Measurements from ENCODE around the gene ZNF814.

Gene ZNF814

GRCh38 chr19:57818378-57818777 is 70.5 kb downstream of the ZNF814 start (continued):
- TF ChIP-seq HOXA7 (CRISPR knock-in tag; IDR thresholded peaks at IDR 0.05; ENCODE audit: borderline replicate concordance) = no peak
- TF ChIP-seq EGR2 (tag by site-specific recombination; IDR thresholded peaks at IDR 0.05; ENCODE audit: low read depth) = no peak
- no peak for TF ChIP-seq ZNF701 (tag by site-specific recombination; IDR thresholded peaks at IDR 0.05)
- TF ChIP-seq FEZF1 (tag by site-specific recombination; IDR thresholded peaks at IDR 0.05) = no peak

- ChIA-PET CTCF (no interaction called here), POLR2A (no interaction called here)
- H3K4me3 ChIP-seq (ENCODE audit: low read depth, low read length) = no peak overlapping the region
- no peak overlapping the region for H3K27ac ChIP-seq (ENCODE audit: extremely low read depth, low read depth, low read length)
- H3K9me3 ChIP-seq (ENCODE audit: control insufficient read depth, insufficient read depth, low read depth, low read length) = no peaks in the 10 kb centered on the region
- peaks cover 2% of the 10 kb centered on the region; the same call in 1 of the 2 replicates for H3K4me1 ChIP-seq (ENCODE audit: control insufficient read depth, insufficient read depth, low read length)
- peaks cover 7 to 20% of the 10 kb centered on the region in 2 experiments; a peak in 2 of 3 replicates for H3K36me3 ChIP-seq (ENCODE audit: control insufficient read depth in 2 of 2, insufficient read depth in 1 of 2, low read length in 2 of 2)
- TF ChIP-seq ZNF184 (tag by site-specific recombination; IDR thresholded peaks at IDR 0.05) (no peak), EGR2 (tag by site-specific recombination; IDR thresholded peaks at IDR 0.05; ENCODE audit: low read depth) (no peak), ZNF37A (tag by site-specific recombination; IDR thresholded peaks at IDR 0.05) (no peak), GLIS1 (tag by site-specific recombination; IDR thresholded peaks at IDR 0.05) (no peak), PRDM2 (tag by site-specific recombination; IDR thresholded peaks at IDR 0.05; ENCODE audit: borderline replicate concordance) (no peak), ZBTB44 (tag by site-specific recombination; IDR thresholded peaks at IDR 0.05) (no peak), MEIS1 (CRISPR knock-in tag; IDR thresholded peaks at IDR 0.05; ENCODE audit: borderline replicate concordance) (no peak), ZNF677 (tag by site-specific recombination; IDR thresholded peaks at IDR 0.05) (no peak), ZNF140 (tag by site-specific recombination; IDR thresholded peaks at IDR 0.05) (no peak), KLF1 (tag by site-specific recombination; IDR thresholded peaks at IDR 0.05) (no peak), ZBTB17 (tag by site-specific recombination; IDR thresholded peaks at IDR 0.05) (no peak), ZNF768 (tag by site-specific recombination; IDR thresholded peaks at IDR 0.05) (no peak), ZFP41 (tag by site-specific recombination; IDR thresholded peaks at IDR 0.05; ENCODE audit: borderline replicate concordance) (no peak), ZNF133 (tag by site-specific recombination; IDR thresholded peaks at IDR 0.05) (no peak), ZNF501 (tag by site-specific recombination; IDR thresholded peaks at IDR 0.05) (no peak)
- TF ChIP-seq, protein P1, sequence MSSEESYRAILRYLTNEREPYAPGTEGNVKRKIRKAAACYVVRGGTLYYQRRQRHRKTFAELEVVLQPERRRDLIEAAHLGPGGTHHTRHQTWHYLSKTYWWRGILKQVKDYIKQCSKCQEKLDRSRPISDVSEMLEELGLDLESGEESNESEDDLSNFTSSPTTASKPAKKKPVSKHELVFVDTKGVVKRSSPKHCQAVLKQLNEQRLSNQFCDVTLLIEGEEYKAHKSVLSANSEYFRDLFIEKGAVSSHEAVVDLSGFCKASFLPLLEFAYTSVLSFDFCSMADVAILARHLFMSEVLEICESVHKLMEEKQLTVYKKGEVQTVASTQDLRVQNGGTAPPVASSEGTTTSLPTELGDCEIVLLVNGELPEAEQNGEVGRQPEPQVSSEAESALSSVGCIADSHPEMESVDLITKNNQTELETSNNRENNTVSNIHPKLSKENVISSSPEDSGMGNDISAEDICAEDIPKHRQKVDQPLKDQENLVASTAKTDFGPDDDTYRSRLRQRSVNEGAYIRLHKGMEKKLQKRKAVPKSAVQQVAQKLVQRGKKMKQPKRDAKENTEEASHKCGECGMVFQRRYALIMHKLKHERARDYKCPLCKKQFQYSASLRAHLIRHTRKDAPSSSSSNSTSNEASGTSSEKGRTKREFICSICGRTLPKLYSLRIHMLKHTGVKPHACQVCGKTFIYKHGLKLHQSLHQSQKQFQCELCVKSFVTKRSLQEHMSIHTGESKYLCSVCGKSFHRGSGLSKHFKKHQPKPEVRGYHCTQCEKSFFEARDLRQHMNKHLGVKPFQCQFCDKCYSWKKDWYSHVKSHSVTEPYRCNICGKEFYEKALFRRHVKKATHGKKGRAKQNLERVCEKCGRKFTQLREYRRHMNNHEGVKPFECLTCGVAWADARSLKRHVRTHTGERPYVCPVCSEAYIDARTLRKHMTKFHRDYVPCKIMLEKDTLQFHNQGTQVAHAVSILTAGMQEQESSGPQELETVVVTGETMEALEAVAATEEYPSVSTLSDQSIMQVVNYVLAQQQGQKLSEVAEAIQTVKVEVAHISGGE (tag by site-specific recombination; conservative IDR thresholded peaks at IDR 0.05; ENCODE audit: low read depth) = no peak
- TF ChIP-seq, protein P2, sequence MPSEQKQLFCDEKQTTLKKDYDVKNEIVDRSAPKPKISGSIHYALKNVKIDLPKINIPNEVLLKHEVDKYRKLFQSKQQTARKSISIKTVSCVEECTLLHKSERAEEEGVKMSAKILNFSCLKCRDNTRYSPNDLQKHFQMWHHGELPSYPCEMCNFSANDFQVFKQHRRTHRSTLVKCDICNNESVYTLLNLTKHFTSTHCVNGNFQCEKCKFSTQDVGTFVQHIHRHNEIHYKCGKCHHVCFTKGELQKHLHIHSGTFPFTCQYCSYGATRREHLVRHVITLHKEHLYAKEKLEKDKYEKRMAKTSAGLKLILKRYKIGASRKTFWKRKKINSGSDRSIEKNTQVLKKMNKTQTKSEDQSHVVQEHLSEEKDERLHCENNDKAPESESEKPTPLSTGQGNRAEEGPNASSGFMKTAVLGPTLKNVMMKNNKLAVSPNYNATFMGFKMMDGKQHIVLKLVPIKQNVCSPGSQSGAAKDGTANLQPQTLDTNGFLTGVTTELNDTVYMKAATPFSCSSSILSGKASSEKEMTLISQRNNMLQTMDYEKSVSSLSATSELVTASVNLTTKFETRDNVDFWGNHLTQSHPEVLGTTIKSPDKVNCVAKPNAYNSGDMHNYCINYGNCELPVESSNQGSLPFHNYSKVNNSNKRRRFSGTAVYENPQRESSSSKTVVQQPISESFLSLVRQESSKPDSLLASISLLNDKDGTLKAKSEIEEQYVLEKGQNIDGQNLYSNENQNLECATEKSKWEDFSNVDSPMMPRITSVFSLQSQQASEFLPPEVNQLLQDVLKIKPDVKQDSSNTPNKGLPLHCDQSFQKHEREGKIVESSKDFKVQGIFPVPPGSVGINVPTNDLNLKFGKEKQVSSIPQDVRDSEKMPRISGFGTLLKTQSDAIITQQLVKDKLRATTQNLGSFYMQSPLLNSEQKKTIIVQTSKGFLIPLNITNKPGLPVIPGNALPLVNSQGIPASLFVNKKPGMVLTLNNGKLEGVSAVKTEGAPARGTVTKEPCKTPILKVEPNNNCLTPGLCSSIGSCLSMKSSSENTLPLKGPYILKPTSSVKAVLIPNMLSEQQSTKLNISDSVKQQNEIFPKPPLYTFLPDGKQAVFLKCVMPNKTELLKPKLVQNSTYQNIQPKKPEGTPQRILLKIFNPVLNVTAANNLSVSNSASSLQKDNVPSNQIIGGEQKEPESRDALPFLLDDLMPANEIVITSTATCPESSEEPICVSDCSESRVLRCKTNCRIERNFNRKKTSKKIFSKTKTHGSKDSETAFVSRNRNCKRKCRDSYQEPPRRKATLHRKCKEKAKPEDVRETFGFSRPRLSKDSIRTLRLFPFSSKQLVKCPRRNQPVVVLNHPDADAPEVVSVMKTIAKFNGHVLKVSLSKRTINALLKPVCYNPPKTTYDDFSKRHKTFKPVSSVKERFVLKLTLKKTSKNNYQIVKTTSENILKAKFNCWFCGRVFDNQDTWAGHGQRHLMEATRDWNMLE (tag by site-specific recombination; conservative IDR thresholded peaks at IDR 0.05; ENCODE audit: low read depth) = no peak
Measured at GRCh38 chr19:57817976-57818375, 70.9 kb downstream of the ZNF814 start.

All from HEK293 (cell line).